Endothelial cell of umbilical vein (primary cell): ENCODE measurements around the gene CAPN2. TPM values are rescaled to one million over a fixed set of nuclear protein-coding genes. Genes with fewer than 3 reads are reported as not detected.

ENCODE experiments used
- BruUV-seq: library from RNA; stranded (reverse); fragments of 400-500 nt; replicated peaks from 2 replicates; lab custom pipeline; 2021; lab: Mats Ljungman, UMichigan
- CTCF ChIA-PET: fragments of 300-600, 350-600 bp; sonication (Branson Sonifier 250); formaldehyde crosslinking; loops from one replicate; lab custom pipeline; 2021; ENCODE audit warnings: antibody characterized with exemption, inconsistent platforms; lab: Charles Lee
- POLR2A ChIA-PET: fragments of 300-600, 350-600 bp; sonication (Branson Sonifier 250); formaldehyde crosslinking; loops from one replicate; lab custom pipeline; 2021; ENCODE audit warnings: antibody characterized with exemption, inconsistent platforms; lab: Charles Lee
- DNase-seq: peaks from one replicate; pipeline ENCODE4 v3.0.0-alpha.2; 2011; ENCODE audit warnings: low read depth, low spot score
- FAIRE-seq: peaks from 2 replicates; lab custom pipeline; 2011; peaks lifted over from hg19 to GRCh38; lab: Jason Lieb, UNC
- H2AFZ ChIP-seq: 2 replicates; pipeline ENCODE4 v1.6.0; 2012; ENCODE audit warnings: low read depth, low read length, control low read depth, inconsistent platforms
- H3K27ac ChIP-seq: 2 replicates; pipeline ENCODE4 v1.5.1; 2011; ENCODE audit warnings: low read depth, mild to moderate bottlenecking, control low read depth, low read length, moderate library complexity; ENCODE audit not compliant: insufficient read depth
- H3K27me3 ChIP-seq, 2 experiments: 2 replicates each; pipeline versions ENCODE4 v1.6.0 to v1.6.1; 2011; ENCODE audit warnings: low read length in 2 of 2, mixed read lengths in 1 of 2; ENCODE audit not compliant: control insufficient read depth in 2 of 2, insufficient read depth in 2 of 2
- H3K36me3 ChIP-seq, 2 experiments: 2 replicates in 1 of 2; 3 replicates in 1 of 2; pipeline ENCODE4 v1.5.1; 2011; ENCODE audit warnings: low read length in 2 of 2, mild to moderate bottlenecking in 1 of 2, moderate library complexity in 1 of 2; ENCODE audit not compliant: control insufficient read depth in 2 of 2, insufficient read depth in 2 of 2; ENCODE audit errors: extremely low read depth in 1 of 2
- H3K4me1 ChIP-seq: 3 replicates; pipeline ENCODE4 v1.5.1; 2011; ENCODE audit warnings: mild to moderate bottlenecking, low read length; ENCODE audit not compliant: control insufficient read depth, insufficient read depth; ENCODE audit errors: extremely low read depth
- H3K4me2 ChIP-seq: 2 replicates; pipeline ENCODE4 v1.6.1; 2011; ENCODE audit warnings: low read length, control low read depth, mixed read lengths; ENCODE audit not compliant: insufficient read depth
- H3K4me3 ChIP-seq, 3 experiments: fragments of 200-600 bp in 1 of 3; sonication (generic), shearing (Covaris generic) in 1 of 3; replicated peaks in 1 of 3; 2 replicates each; pipeline ENCODE4 v1.5.1; 2011 to 2016; ENCODE audit warnings: control low read depth in 3 of 3, low read length in 3 of 3, mild to moderate bottlenecking in 2 of 3, inconsistent platforms in 1 of 3, low read depth in 1 of 3, moderate library complexity in 1 of 3; ENCODE audit not compliant: insufficient read depth in 1 of 3
- H3K79me2 ChIP-seq: 2 replicates; pipeline ENCODE4 v1.6.0; 2012; ENCODE audit warnings: low read length, inconsistent platforms; ENCODE audit not compliant: control insufficient read depth, insufficient read depth
- H3K9ac ChIP-seq: replicated peaks from 2 replicates; pipeline ENCODE3; 2011; ENCODE audit warnings: low read length, control low read depth; ENCODE audit not compliant: insufficient read depth; ENCODE audit errors: extremely low read depth
- H3K9me1 ChIP-seq: replicated peaks from 3 replicates; pipeline ENCODE4 v1.6.0; 2011; ENCODE audit warnings: mild to moderate bottlenecking, low read length; ENCODE audit not compliant: control insufficient read depth, insufficient read depth; ENCODE audit errors: extremely low read depth
- H3K9me3 ChIP-seq: replicated peaks from 2 replicates; pipeline ENCODE4 v1.5.1; 2012; ENCODE audit warnings: low read length, inconsistent platforms; ENCODE audit not compliant: control insufficient read depth, insufficient read depth
- H4K20me1 ChIP-seq: replicated peaks from 2 replicates; pipeline ENCODE3; 2011; ENCODE audit warnings: mild to moderate bottlenecking, low read length; ENCODE audit not compliant: control insufficient read depth, insufficient read depth; ENCODE audit errors: extremely low read depth
- CTCF ChIP-seq, 2 donors: IDR thresholded peaks; 1 replicate in 1 of 2; 2 replicates in 1 of 2; pipeline ENCODE4 v1.5.1; 2011; ENCODE audit warnings: low read length in 2 of 2, mild to moderate bottlenecking in 2 of 2, moderate library complexity in 2 of 2, control low read depth in 1 of 2, inconsistent platforms in 1 of 2, low read depth in 1 of 2; ENCODE audit not compliant: insufficient read depth in 1 of 2; ENCODE audit errors: extremely low read depth in 1 of 2
- EZH2 ChIP-seq: IDR thresholded peaks from 2 replicates; pipeline ENCODE4 v1.6.1; 2012; ENCODE audit warnings: borderline replicate concordance, low read depth, mild to moderate bottlenecking, moderate library complexity, low read length, inconsistent platforms; ENCODE audit not compliant: severe bottlenecking
- FOS ChIP-seq: IDR thresholded peaks from 2 replicates; pipeline ENCODE4 v1.6.1; 2011; ENCODE audit warnings: mild to moderate bottlenecking, low read length, moderate library complexity, borderline replicate concordance; ENCODE audit not compliant: insufficient read depth
- GATA2 ChIP-seq: IDR thresholded peaks from 2 replicates; pipeline ENCODE4 v1.7.0; 2011; ENCODE audit warnings: low read depth, mild to moderate bottlenecking, moderate library complexity, mixed read lengths, low read length; ENCODE audit not compliant: insufficient read length, insufficient read depth
- JUN ChIP-seq: IDR thresholded peaks from 2 replicates; pipeline ENCODE4 v1.6.1; 2011; ENCODE audit warnings: borderline replicate concordance, low read depth; ENCODE audit not compliant: insufficient read length, insufficient read depth
- MYC ChIP-seq: IDR thresholded peaks from one replicate; pipeline ENCODE4 v1.6.1; 2011; ENCODE audit warnings: mild to moderate bottlenecking, low read depth, low read length
- POLR2A ChIP-seq: IDR thresholded peaks from 2 replicates; pipeline ENCODE4 v1.6.1; 2012; ENCODE audit warnings: low read depth, mild to moderate bottlenecking, control low read depth, low read length
- POLR2AphosphoS5 ChIP-seq: IDR thresholded peaks from 2 replicates; pipeline ENCODE4 v1.6.1; 2012; ENCODE audit warnings: low read depth, mild to moderate bottlenecking, control low read depth, low read length, moderate library complexity; ENCODE audit not compliant: insufficient read depth
- dilution Hi-C: fragments of 300-500 bp; cut with MboI; formaldehyde crosslinking; loops from one replicate; pipeline ENCODE4 v1.15.0; 2019; ENCODE audit warnings: low sequenced_read_pairs; ENCODE audit not compliant: extremely low pct_ligation_motif_present
- intact Hi-C: fragments of 100-400 bp; cut with micrococcal nuclease; formaldehyde crosslinking; loops from one replicate; pipeline ENCODE4 v1.10.0; 2022
- polyA plus RNA-seq, 4 experiments: library from polyadenylated mRNA; depleted of rRNA in 3 of 4; stranded (reverse) in 3 of 4; unstranded in 1 of 4; fragments of >200 nt; gene quantifications; 2 replicates each; pipeline versions ENCODE4 v1.2.1 to v1.2.3, GENCODE V29; 2011 to 2012; ENCODE audit warnings: missing spikeins in 1 of 4
- total RNA-seq: library from RNA; stranded (reverse); gene quantifications from 2 replicates; pipeline ENCODE4 v1.2.3, GENCODE V29; 2021
- TF ChIP-seq, protein P1 (sequence below): IDR thresholded peaks from 2 replicates; pipeline ENCODE4 v1.6.1; 2011; ENCODE audit not compliant: insufficient read depth, insufficient read length

Gene CAPN2
- total and polyA plus RNA-seq, 2 donors (not counting 3 experiments of a cell fraction or from before 2014, with no cell fraction given): 110 to 420 TPM

DNA sequence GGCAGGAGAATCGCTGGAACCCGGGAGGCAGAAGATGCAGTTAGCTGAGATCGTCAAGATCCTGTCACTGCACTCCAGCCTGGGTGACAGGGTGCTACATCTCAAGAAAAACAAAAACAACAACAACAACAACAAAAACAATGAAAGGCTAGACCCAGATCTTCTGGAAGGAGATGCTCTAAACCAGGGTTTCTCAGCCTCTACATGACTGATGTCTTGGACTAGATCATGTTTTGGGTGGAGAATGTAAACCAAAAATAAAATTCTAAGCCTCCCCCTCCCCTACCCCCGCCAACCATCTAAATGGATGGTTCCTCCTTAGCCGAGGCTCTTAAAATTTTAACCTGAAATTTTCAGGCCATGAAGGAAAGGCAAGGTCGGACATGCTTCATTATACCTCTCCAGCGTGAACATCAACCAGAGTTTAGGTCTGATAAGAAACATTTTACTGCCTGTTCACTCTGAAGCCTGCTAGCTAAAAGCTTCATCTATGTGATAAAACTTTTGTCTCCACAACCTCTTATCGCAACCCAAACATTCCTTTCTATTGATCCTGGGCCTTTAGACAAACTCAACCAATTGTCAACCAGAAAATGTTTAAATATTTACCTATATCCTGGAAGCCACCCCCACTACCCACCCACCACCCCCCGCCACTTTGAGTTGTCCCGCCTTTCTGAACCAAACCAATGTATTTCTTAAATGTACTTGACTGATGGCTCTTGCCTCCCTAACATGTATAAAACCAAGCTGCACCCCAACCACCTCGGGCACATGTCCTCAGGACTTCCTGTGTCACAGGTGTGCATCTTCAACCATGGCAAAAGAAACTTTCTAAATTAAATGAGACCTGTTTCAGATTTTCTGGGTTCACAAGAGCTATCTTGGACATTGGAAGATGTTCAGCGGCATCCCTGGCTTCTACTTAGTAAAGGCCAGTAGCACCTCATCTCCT is 1.9 kb upstream of the CAPN2 start:
- BruUV-seq: no TSS peak
- no peak for DNase-seq
- Histone ChIP-seq H3K36me3 (no peaks in the 10 kb centered on the region), H3K4me2 (no peak overlapping the region), H3K4me1 (peaks cover 68% of the 10 kb centered on the region), H3K9me3 (no peaks in the 10 kb centered on the region), H2AFZ (no peak overlapping the region), H3K27me3 (no peaks in the 10 kb centered on the region), H3K4me3 (no peak overlapping the region), H3K9me1 (no peaks in the 10 kb centered on the region), H3K79me2 (peaks cover 31% of the 10 kb centered on the region), H4K20me1 (no peaks in the 10 kb centered on the region), H3K27ac (no peak overlapping the region), H3K9ac (no peak overlapping the region)
- dilution Hi-C loops (no loop called here), intact Hi-C loops (no loop called here)
- ChIA-PET CTCF (interaction anchor here (0.8 to 10.9 kb wide), 6 partner anchors 9 to 39 kb away, joined by 4 to 148 read pairs (median 16); no protein-coding TSS in a partner anchor), POLR2A (no interaction called here)
- no peak for TF ChIP-seq EZH2
- FAIRE-seq: no peak

DNA sequence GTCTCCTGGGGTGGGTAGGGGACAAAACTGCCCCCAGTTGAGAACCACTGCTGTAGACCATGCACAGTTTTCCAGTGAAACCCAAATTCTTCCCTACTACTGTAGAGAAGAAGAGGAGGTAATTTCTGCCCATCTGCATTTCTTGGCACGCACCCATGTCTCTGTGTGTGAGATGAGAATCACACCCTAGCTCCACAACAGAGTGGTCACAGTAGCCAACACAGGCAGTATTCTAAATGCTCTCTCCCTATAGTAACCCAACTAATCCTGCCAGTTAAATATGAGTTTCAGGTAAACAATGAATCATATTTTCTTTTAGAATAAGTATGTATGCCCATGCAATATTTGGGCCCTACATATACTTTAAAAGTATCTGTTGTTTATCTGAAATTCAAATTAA is 1.2 kb upstream of the CAPN2 start:
- H3K27me3 ChIP-seq: no peaks in the 10 kb centered on the region
- BruUV-seq: no TSS peak
- FAIRE-seq (no peak), DNase-seq (no peak)
- no peak overlapping the region for H3K4me2 ChIP-seq
- TF ChIP-seq MYC: no peak
- TF ChIP-seq EZH2: no peak
- no peak for TF ChIP-seq FOS
- TF ChIP-seq, protein P1, sequence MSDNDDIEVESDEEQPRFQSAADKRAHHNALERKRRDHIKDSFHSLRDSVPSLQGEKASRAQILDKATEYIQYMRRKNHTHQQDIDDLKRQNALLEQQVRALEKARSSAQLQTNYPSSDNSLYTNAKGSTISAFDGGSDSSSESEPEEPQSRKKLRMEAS: no peak
- no peak for TF ChIP-seq CTCF (IDR thresholded peaks at IDR 0.05; ENCODE audit: extremely low read depth in 1 of 2, insufficient read depth in 1 of 2, low read depth in 1 of 2, low read length in 2 of 2)
- no peak for TF ChIP-seq POLR2A
- TF ChIP-seq POLR2AphosphoS5: no peak
- no peak for TF ChIP-seq GATA2
- no peak for TF ChIP-seq JUN
- no peaks in the 10 kb centered on the region for H4K20me1 ChIP-seq
- no peak overlapping the region for H3K4me3 ChIP-seq
- intact Hi-C loops: no loop called here
- no peak overlapping the region for H3K27ac ChIP-seq
- H3K79me2 ChIP-seq: peaks cover 38% of the 10 kb centered on the region
- dilution Hi-C loops: no loop called here
- no peak overlapping the region for H2AFZ ChIP-seq
- no peak overlapping the region for H3K9ac ChIP-seq
- no peaks in the 10 kb centered on the region for H3K9me3 ChIP-seq
- no peaks in the 10 kb centered on the region for H3K9me1 ChIP-seq
- H3K4me1 ChIP-seq: peaks cover 68% of the 10 kb centered on the region
- H3K36me3 ChIP-seq: no peaks in the 10 kb centered on the region
- ChIA-PET POLR2A (no interaction called here), CTCF (interaction anchor here (0.8 to 10.9 kb wide), 6 partner anchors 10 to 38 kb away, joined by 4 to 148 read pairs (median 12); no protein-coding TSS in a partner anchor)
